Endothelial cell of umbilical vein (primary cell): Measurements from ENCODE around the gene ZNF317.
"Not testable (repeated sequence)": the region's sequence is repeated elsewhere in the genome, so short reads cannot be mapped to it uniquely, and the experiment has no call there.

Experiments
- CTCF ChIP-seq, 2 donors: IDR thresholded peaks; 1 replicate in 1 of 2; 2 replicates in 1 of 2; pipeline ENCODE4 v1.5.1; 2011; ENCODE audit warnings: low read length in 2 of 2, mild to moderate bottlenecking in 2 of 2, moderate library complexity in 2 of 2, control low read depth in 1 of 2, inconsistent platforms in 1 of 2, low read depth in 1 of 2; ENCODE audit not compliant: insufficient read depth in 1 of 2; ENCODE audit errors: extremely low read depth in 1 of 2
- EZH2 ChIP-seq: IDR thresholded peaks from 2 replicates; pipeline ENCODE4 v1.6.1; 2012; ENCODE audit warnings: borderline replicate concordance, low read depth, mild to moderate bottlenecking, moderate library complexity, low read length, inconsistent platforms; ENCODE audit not compliant: severe bottlenecking
- JUN ChIP-seq: IDR thresholded peaks from 2 replicates; pipeline ENCODE4 v1.6.1; 2011; ENCODE audit warnings: borderline replicate concordance, low read depth; ENCODE audit not compliant: insufficient read length, insufficient read depth
- MAX ChIP-seq: IDR thresholded peaks from 2 replicates; pipeline ENCODE4 v1.6.1; 2011; ENCODE audit not compliant: insufficient read depth, insufficient read length
- MYC ChIP-seq: IDR thresholded peaks from one replicate; pipeline ENCODE4 v1.6.1; 2011; ENCODE audit warnings: mild to moderate bottlenecking, low read depth, low read length
- POLR2A ChIP-seq: IDR thresholded peaks from 2 replicates; pipeline ENCODE4 v1.6.1; 2012; ENCODE audit warnings: low read depth, mild to moderate bottlenecking, control low read depth, low read length
- POLR2AphosphoS5 ChIP-seq: IDR thresholded peaks from 2 replicates; pipeline ENCODE4 v1.6.1; 2012; ENCODE audit warnings: low read depth, mild to moderate bottlenecking, control low read depth, low read length, moderate library complexity; ENCODE audit not compliant: insufficient read depth

- not testable (repeated sequence) for TF ChIP-seq CTCF (IDR thresholded peaks at IDR 0.05; ENCODE audit: extremely low read depth in 1 of 2, insufficient read depth in 1 of 2, low read depth in 1 of 2, low read length in 2 of 2); EZH2; POLR2A; POLR2AphosphoS5; MYC; MAX; JUN
Measured at GRCh38 chr19:9198044-9198443, 57.8 kb downstream of the ZNF317 start.
